Upper lobe of right lung (tissue), 1 donor: ENCODE measurements around the gene HEBP1. TPM values are rescaled to one million over a fixed set of nuclear protein-coding genes. Genes with fewer than 3 reads are reported as not detected.

Experiments
- ATAC-seq: fragments of 200-7000 bp; cut with Tn5 transposase; one replicate; pipeline ENCODE4 v1.9.1; 2020; ENCODE audit warnings: mild to moderate bottlenecking, moderate library complexity
- DNase-seq: peaks from one replicate; pipeline ENCODE4 v3.0.0-alpha.2; 2020
- H3K27ac ChIP-seq: fragments of 200-600 bp; one replicate; pipeline ENCODE4 v1.8.0; 2022
- H3K27me3 ChIP-seq: fragments of 200-600 bp; one replicate; pipeline ENCODE4 v1.8.0; 2022; ENCODE audit warnings: mild to moderate bottlenecking
- H3K36me3 ChIP-seq: fragments of 200-600 bp; one replicate; pipeline ENCODE4 v1.8.0; 2022
- H3K4me1 ChIP-seq: fragments of 200-600 bp; one replicate; pipeline ENCODE4 v1.8.0; 2022
- H3K4me3 ChIP-seq: fragments of 200-600 bp; one replicate; pipeline ENCODE4 v1.8.0; 2022; ENCODE audit warnings: mild to moderate bottlenecking
- H3K9me3 ChIP-seq: fragments of 200-600 bp; one replicate; pipeline ENCODE4 v1.8.0; 2022
- intact Hi-C: fragments of 100-400 bp; cut with DNase I; formaldehyde crosslinking; loops from one replicate; pipeline ENCODE4 v1.11.0; 2022
- total RNA-seq: library from RNA; stranded (reverse); fragmentation: NEBNext Ultra II Directional; extraction: Animal tissue kit (Norgen Biotek cat#: 25700); gene quantifications from one replicate; pipeline ENCODE4 v1.2.1, GENCODE V29; 2021
- TF ChIP-seq, protein P1 (sequence below): fragments of 200-600 bp; IDR thresholded peaks from one replicate; pipeline ENCODE4 v1.8.0; 2022; ENCODE audit warnings: antibody characterized with exemption
- donor health status: DM: no; HTN: yes; CAD: no; lungs with severe emphysema.

The HEBP1 gene
- total RNA-seq, 1 donor from 2014 or later, result 86.2 TPM

- no peak for DNase-seq
- no peaks in the 10 kb centered on the region for H3K27me3 ChIP-seq
- no peaks in the 10 kb centered on the region for H3K36me3 ChIP-seq
- no peak overlapping the region for H3K4me3 ChIP-seq
- no peak overlapping the region for H3K27ac ChIP-seq
- H3K4me1 ChIP-seq, result no peaks in the 10 kb centered on the region
- intact Hi-C loops, result no loop called here
- TF ChIP-seq, protein P1, sequence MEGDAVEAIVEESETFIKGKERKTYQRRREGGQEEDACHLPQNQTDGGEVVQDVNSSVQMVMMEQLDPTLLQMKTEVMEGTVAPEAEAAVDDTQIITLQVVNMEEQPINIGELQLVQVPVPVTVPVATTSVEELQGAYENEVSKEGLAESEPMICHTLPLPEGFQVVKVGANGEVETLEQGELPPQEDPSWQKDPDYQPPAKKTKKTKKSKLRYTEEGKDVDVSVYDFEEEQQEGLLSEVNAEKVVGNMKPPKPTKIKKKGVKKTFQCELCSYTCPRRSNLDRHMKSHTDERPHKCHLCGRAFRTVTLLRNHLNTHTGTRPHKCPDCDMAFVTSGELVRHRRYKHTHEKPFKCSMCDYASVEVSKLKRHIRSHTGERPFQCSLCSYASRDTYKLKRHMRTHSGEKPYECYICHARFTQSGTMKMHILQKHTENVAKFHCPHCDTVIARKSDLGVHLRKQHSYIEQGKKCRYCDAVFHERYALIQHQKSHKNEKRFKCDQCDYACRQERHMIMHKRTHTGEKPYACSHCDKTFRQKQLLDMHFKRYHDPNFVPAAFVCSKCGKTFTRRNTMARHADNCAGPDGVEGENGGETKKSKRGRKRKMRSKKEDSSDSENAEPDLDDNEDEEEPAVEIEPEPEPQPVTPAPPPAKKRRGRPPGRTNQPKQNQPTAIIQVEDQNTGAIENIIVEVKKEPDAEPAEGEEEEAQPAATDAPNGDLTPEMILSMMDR, result no peak
- ATAC-seq, result no peak
- no peaks in the 10 kb centered on the region for H3K9me3 ChIP-seq
Observed at GRCh38 chr12:13011098-13011497, 11.0 kb upstream of the HEBP1 start.

- Histone ChIP-seq H3K27ac (no peak overlapping the region), H3K36me3 (no peaks in the 10 kb centered on the region), H3K9me3 (no peaks in the 10 kb centered on the region), H3K27me3 (no peaks in the 10 kb centered on the region), H3K4me1 (no peaks in the 10 kb centered on the region), H3K4me3 (no peak overlapping the region)
- intact Hi-C loops, result no loop called here
- TF ChIP-seq, protein P1, result no peak
- no peak for ATAC-seq
- DNase-seq, result no peak
Observed at GRCh38 chr12:13008741-13009380, 8.8 kb upstream of the HEBP1 start.

- intact Hi-C loops, result no loop called here
- H3K27ac ChIP-seq, result no peak overlapping the region
Observed at GRCh38 chr12:13007496-13008233, 7.6 kb upstream of the HEBP1 start.

GRCh38 chr12:13005649-13006048 lies 5.6 kb upstream of the HEBP1 start:
- no peak for ATAC-seq
- DNase-seq, result no peak
- no peaks in the 10 kb centered on the region for H3K36me3 ChIP-seq
- H3K27me3 ChIP-seq, result no peaks in the 10 kb centered on the region
- TF ChIP-seq, protein P1, result no peak
- H3K27ac ChIP-seq, result no peak overlapping the region
- no peaks in the 10 kb centered on the region for H3K9me3 ChIP-seq
- intact Hi-C loops, result no loop called here
- no peak overlapping the region for H3K4me3 ChIP-seq
- H3K4me1 ChIP-seq, result no peaks in the 10 kb centered on the region

More at GRCh38 chr12:13007496-13008233, 7.6 kb upstream of the HEBP1 start:
- no peak overlapping the region for H3K4me3 ChIP-seq
- no peaks in the 10 kb centered on the region for H3K4me1 ChIP-seq
- no peaks in the 10 kb centered on the region for H3K36me3 ChIP-seq
- H3K9me3 ChIP-seq, result no peaks in the 10 kb centered on the region
- TF ChIP-seq, protein P1, result no peak
- no peaks in the 10 kb centered on the region for H3K27me3 ChIP-seq
- DNase-seq (no peak), ATAC-seq (no peak)

DNA sequence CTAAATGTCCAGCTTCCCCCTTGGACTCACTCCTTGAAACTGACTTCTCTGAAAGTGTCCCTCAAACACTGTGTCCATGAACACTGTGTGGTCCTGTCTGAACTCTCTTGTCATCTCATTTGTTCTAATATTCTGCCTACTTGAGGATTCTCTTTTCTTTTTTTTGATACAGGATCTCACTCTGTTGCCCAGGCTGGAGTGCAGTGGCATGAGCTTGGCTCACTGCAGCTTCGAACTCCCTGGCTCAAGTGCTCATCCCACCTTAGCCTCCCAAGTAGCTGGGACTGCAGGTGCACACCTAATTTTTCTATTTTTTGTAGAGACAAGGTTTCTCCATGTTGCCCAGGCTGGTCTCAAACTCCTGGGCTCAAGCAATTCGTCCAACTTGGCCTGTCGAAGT lies 4.9 kb upstream of the HEBP1 start:
- Histone ChIP-seq H3K27me3 (no peaks in the 10 kb centered on the region), H3K4me1 (no peaks in the 10 kb centered on the region), H3K9me3 (no peaks in the 10 kb centered on the region), H3K27ac (no peak overlapping the region), H3K36me3 (no peaks in the 10 kb centered on the region), H3K4me3 (no peak overlapping the region)
- TF ChIP-seq, protein P1, result no peak
- no peak for ATAC-seq
- no peak for DNase-seq
- intact Hi-C loops, result no loop called here
